Measurements from ENCODE around the gene EVI5L. TPM values are rescaled to one million over a fixed set of nuclear protein-coding genes. Genes with fewer than 3 reads are reported as not detected.

The EVI5L gene
- total RNA-seq, 4 donors from 2014 or later = 17.5 to 24.6 (median 20.4) TPM

GRCh38 chr19:7872306-7873204, 42.5 kb downstream of the EVI5L start:
- H3K9me3 ChIP-seq = no peaks in the 10 kb centered on the region
- H3K36me3 ChIP-seq = no peaks in the 10 kb centered on the region
- TF ChIP-seq POLR2A (IDR thresholded peaks at IDR 0.05) (no peak), CTCF (IDR thresholded peaks at IDR 0.05 in 4 of 5, conservative IDR thresholded peaks at IDR 0.05 in 1 of 5) (no peak)
- H3K4me3 ChIP-seq = no peak overlapping the region
- intact Hi-C loops (cut with DNase I; ENCODE audit: low total_unique reads) (no loop called here), in situ Hi-C loops (cut with MboI; ENCODE audit: low sequenced_read_pairs in 4 of 4) (no loop called here)
- peaks cover 7 to 8% of the 10 kb centered on the region in 2 donors for H3K4me1 ChIP-seq
- H3K27me3 ChIP-seq = peaks cover 49 to 50% (median 49%) of the 10 kb centered on the region in 3 donors
- no peak overlapping the region for H3K27ac ChIP-seq
- DNase-seq (no peak), ATAC-seq (no peak)

GRCh38 chr19:7873304-7874075, 43.5 kb downstream of the EVI5L start:
- Histone ChIP-seq H3K9me3 (no peaks in the 10 kb centered on the region), H3K27ac (no peak overlapping the region), H3K4me1 (peaks cover 5 to 7% of the 10 kb centered on the region in 2 donors), H3K4me3 (no peak overlapping the region), H3K27me3 (peaks cover 40 to 42% (median 41%) of the 10 kb centered on the region in 3 donors), H3K36me3 (no peaks in the 10 kb centered on the region)
- intact Hi-C loops (cut with DNase I; ENCODE audit: low total_unique reads) = no loop called here
- DNase-seq = no peak
- no peak for ATAC-seq
- in situ Hi-C loops (cut with MboI; ENCODE audit: low sequenced_read_pairs in 4 of 4) = no loop called here
- TF ChIP-seq CTCF (IDR thresholded peaks at IDR 0.05 in 4 of 5, conservative IDR thresholded peaks at IDR 0.05 in 1 of 5) = no peak
- TF ChIP-seq POLR2A (IDR thresholded peaks at IDR 0.05) = no peak

GRCh38 chr19:7874076-7874896, 44.3 kb downstream of the EVI5L start, which contains the start of gene PRR36:
TSS of gene PRR36 (minus strand) at chr19:7874390. CDS start at chr19:7873689, 701 bp downstream.
- Histone ChIP-seq H3K27me3 (peaks cover 35 to 38% (median 37%) of the 10 kb centered on the region in 3 donors), H3K4me1 (peaks cover 0 to 6% of the 10 kb centered on the region in 2 donors), H3K9me3 (no peaks in the 10 kb centered on the region), H3K4me3 (peak within 1 kb of the TSS in 1 of 4 donors; percentile 19), H3K36me3 (no peaks in the 10 kb centered on the region), H3K27ac (no peak within 1 kb of the TSS)
- ATAC-seq (no peak), DNase-seq (no peak)
- intact Hi-C loops (cut with DNase I; ENCODE audit: low total_unique reads) (no loop called here), in situ Hi-C loops (cut with MboI; ENCODE audit: low sequenced_read_pairs in 4 of 4) (no loop called here)
- TF ChIP-seq POLR2A (IDR thresholded peaks at IDR 0.05) (no peak), CTCF (IDR thresholded peaks at IDR 0.05 in 4 of 5, conservative IDR thresholded peaks at IDR 0.05 in 1 of 5) (no peak)

- Histone ChIP-seq H3K9me3 (no peaks in the 10 kb centered on the region), H3K4me3 (peak overlapping the region in 1 of 4 donors; percentile 19), H3K4me1 (peaks cover 0 to under 1% of the 10 kb centered on the region in 2 donors), H3K27ac (no peak overlapping the region), H3K27me3 (peaks cover 35 to 38% (median 37%) of the 10 kb centered on the region in 3 donors), H3K36me3 (no peaks in the 10 kb centered on the region)
- no peak for DNase-seq
- ATAC-seq = no peak
- in situ Hi-C loops (cut with MboI; ENCODE audit: low sequenced_read_pairs in 4 of 4) = no loop called here
- intact Hi-C loops (cut with DNase I; ENCODE audit: low total_unique reads) = no loop called here
- no peak for TF ChIP-seq CTCF (IDR thresholded peaks at IDR 0.05 in 4 of 5, conservative IDR thresholded peaks at IDR 0.05 in 1 of 5)
- TF ChIP-seq POLR2A (IDR thresholded peaks at IDR 0.05) = no peak
Observed at GRCh38 chr19:7874897-7875273, 44.9 kb downstream of the EVI5L start.
